ENCODE results near the gene UROC1. TPM values are rescaled to one million over a fixed set of nuclear protein-coding genes. Genes with fewer than 3 reads are reported as not detected.

Gene UROC1
- total RNA-seq, 2 donors from 2014 or later = not detected

GRCh38 chr3:126511291-126511690 is 6.3 kb downstream of the UROC1 start:
- ATAC-seq = no peak
- intact Hi-C loops (cut with DNase I) = no loop called here
- Histone ChIP-seq H3K4me3 (no peak overlapping the region), H3K9me3 (no peaks in the 10 kb centered on the region), H3K27me3 (no peaks in the 10 kb centered on the region), H3K4me1 (no peaks in the 10 kb centered on the region), H3K36me3 (replicated peaks in 1 of 2; ENCODE audit: insufficient read depth in 1 of 2, low read depth in 2 of 2) (no peaks in the 10 kb centered on the region), H3K27ac (no peak overlapping the region)
- TF ChIP-seq POLR2A (IDR thresholded peaks at IDR 0.05) = no peak
- TF ChIP-seq, protein P1, sequence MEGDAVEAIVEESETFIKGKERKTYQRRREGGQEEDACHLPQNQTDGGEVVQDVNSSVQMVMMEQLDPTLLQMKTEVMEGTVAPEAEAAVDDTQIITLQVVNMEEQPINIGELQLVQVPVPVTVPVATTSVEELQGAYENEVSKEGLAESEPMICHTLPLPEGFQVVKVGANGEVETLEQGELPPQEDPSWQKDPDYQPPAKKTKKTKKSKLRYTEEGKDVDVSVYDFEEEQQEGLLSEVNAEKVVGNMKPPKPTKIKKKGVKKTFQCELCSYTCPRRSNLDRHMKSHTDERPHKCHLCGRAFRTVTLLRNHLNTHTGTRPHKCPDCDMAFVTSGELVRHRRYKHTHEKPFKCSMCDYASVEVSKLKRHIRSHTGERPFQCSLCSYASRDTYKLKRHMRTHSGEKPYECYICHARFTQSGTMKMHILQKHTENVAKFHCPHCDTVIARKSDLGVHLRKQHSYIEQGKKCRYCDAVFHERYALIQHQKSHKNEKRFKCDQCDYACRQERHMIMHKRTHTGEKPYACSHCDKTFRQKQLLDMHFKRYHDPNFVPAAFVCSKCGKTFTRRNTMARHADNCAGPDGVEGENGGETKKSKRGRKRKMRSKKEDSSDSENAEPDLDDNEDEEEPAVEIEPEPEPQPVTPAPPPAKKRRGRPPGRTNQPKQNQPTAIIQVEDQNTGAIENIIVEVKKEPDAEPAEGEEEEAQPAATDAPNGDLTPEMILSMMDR (IDR thresholded peaks at IDR 0.05) = no peak
- no peak for DNase-seq
- 63 to 68% methylated on average over 7 of the region's 7 CpGs for WGBS, 2 donors

DNA sequence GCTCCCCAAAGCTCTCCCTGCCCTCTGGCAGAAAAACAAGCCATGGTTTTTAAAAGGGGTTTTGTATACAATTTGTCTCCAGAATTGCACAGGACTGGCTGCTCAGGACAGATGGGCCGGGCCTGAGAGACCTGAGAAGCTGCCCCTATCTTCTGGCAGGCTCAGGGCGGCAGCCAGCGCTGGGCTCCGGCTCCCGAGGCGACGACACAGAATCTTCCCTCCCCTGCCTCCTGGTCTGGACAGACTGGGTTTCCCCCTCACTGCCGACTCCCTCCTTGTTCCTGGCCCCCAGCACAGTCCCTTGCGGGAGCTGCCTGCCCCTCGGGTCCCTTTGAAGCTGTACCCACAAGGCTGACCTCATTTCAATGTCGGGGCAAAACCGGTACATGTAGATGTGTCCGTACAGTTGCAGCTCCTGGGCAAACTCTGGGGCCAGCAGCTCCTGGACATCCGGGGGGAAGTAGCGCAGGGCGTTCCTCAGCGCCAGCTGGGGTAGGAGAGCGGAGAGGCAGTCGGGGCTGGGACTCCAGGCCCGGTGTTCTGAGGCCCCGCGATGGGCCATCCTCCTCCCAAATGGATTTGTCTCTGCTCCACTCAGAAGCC is 7.2 kb downstream of the UROC1 start:
- no peaks in the 10 kb centered on the region for H3K36me3 ChIP-seq (replicated peaks in 1 of 2; ENCODE audit: insufficient read depth in 1 of 2, low read depth in 2 of 2)
- no peaks in the 10 kb centered on the region for H3K27me3 ChIP-seq
- TF ChIP-seq, protein P1 (IDR thresholded peaks at IDR 0.05) = no peak
- TF ChIP-seq POLR2A (IDR thresholded peaks at IDR 0.05) = no peak
- intact Hi-C loops (cut with DNase I) = no loop called here
- WGBS, 2 donors = 66 to 82% methylated on average over 19 to 22 of the region's 22 CpGs
- no peaks in the 10 kb centered on the region for H3K4me1 ChIP-seq
- no peak overlapping the region for H3K4me3 ChIP-seq
- DNase-seq (no peak), ATAC-seq (no peak)
- H3K27ac ChIP-seq = no peak overlapping the region
- no peaks in the 10 kb centered on the region for H3K9me3 ChIP-seq

- H3K4me1 ChIP-seq = no peaks in the 10 kb centered on the region
- no peak for TF ChIP-seq POLR2A (IDR thresholded peaks at IDR 0.05)
- TF ChIP-seq, protein P1 (IDR thresholded peaks at IDR 0.05) = no peak
- H3K27me3 ChIP-seq = no peaks in the 10 kb centered on the region
- no peaks in the 10 kb centered on the region for H3K36me3 ChIP-seq (replicated peaks in 1 of 2; ENCODE audit: insufficient read depth in 1 of 2, low read depth in 2 of 2)
- no peak overlapping the region for H3K27ac ChIP-seq
- H3K4me3 ChIP-seq = no peak overlapping the region
- no peaks in the 10 kb centered on the region for H3K9me3 ChIP-seq
- ATAC-seq = no peak
- WGBS, 2 donors = 59 to 66% methylated on average over 10 to 18 of the region's 18 CpGs
- intact Hi-C loops (cut with DNase I) = no loop called here
- no peak for DNase-seq
These were observed 7.8 kb downstream of the UROC1 start for GRCh38 chr3:126509597-126510307.

DNA sequence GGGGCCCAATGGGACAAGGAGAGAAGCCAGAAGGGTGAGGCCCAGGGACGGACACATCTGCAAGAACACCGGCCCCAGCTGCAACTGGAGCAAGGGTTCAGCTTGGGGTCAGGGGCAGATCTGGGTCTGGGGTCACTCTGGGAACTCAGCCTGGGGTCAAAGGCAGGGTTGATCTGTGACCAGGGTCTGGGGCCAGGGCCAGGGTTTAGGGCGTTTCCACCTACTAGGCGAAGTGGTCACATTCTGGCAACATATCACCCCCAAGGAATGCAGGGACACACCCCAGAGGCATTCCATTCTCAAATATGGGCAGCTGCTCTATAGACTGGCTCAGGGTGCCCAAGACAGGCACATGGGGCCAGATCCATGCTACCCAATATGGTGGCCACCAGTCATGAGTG is 9.0 kb downstream of the UROC1 start:
- H3K9me3 ChIP-seq = no peaks in the 10 kb centered on the region
- intact Hi-C loops (cut with DNase I) = no loop called here
- no peaks in the 10 kb centered on the region for H3K4me1 ChIP-seq
- no peak overlapping the region for H3K4me3 ChIP-seq
- H3K27me3 ChIP-seq = no peaks in the 10 kb centered on the region
- H3K27ac ChIP-seq = no peak overlapping the region
- 85 to 92% methylated on average over 4 of the region's 4 CpGs for WGBS, 2 donors
- no peaks in the 10 kb centered on the region for H3K36me3 ChIP-seq (replicated peaks in 1 of 2; ENCODE audit: insufficient read depth in 1 of 2, low read depth in 2 of 2)
- no peak for ATAC-seq
- DNase-seq = no peak
- TF ChIP-seq, protein P1 (IDR thresholded peaks at IDR 0.05) = no peak
- TF ChIP-seq POLR2A (IDR thresholded peaks at IDR 0.05) = no peak

- Histone ChIP-seq H3K27me3 (no peaks in the 10 kb centered on the region), H3K27ac (no peak overlapping the region), H3K4me3 (no peak overlapping the region), H3K4me1 (no peaks in the 10 kb centered on the region), H3K9me3 (no peaks in the 10 kb centered on the region), H3K36me3 (replicated peaks in 1 of 2; ENCODE audit: insufficient read depth in 1 of 2, low read depth in 2 of 2) (no peaks in the 10 kb centered on the region)
- intact Hi-C loops (cut with DNase I) = no loop called here
- ATAC-seq (no peak), DNase-seq (no peak)
- WGBS, 2 donors = 68 to 83% methylated on average over 9 of the region's 9 CpGs
- no peak for TF ChIP-seq POLR2A (IDR thresholded peaks at IDR 0.05)
- TF ChIP-seq, protein P1 (IDR thresholded peaks at IDR 0.05) = no peak
These were observed 9.7 kb downstream of the UROC1 start for GRCh38 chr3:126507886-126508285.

Measured in body of pancreas (tissue), 4 donors.